Measurements from ENCODE around the gene ALKAL2.

ALKAL2 gene

GRCh38 chr2:286774-287392 lies 1.0 kb downstream of the ALKAL2 start:
- no peak overlapping the region for H3K27ac Mint-ChIP-seq (ENCODE audit: low read depth)
- H3K4me1 Mint-ChIP-seq, result no peaks in the 10 kb centered on the region
- no peaks in the 10 kb centered on the region for H3K9me3 Mint-ChIP-seq
- ATAC-seq (replicated peaks; ENCODE audit: extremely low read depth, poor library complexity, severe bottlenecking), result no peak
- H3K27me3 Mint-ChIP-seq, result peaks cover 25% of the 10 kb centered on the region
- no peak overlapping the region for H3K4me3 Mint-ChIP-seq
- peaks cover 11% of the 10 kb centered on the region for H3K36me3 Mint-ChIP-seq (ENCODE audit: insufficient read depth)
- DNase-seq (ENCODE audit: low spot score in 2 of 2), result no peak

- H3K4me1 Mint-ChIP-seq, result no peaks in the 10 kb centered on the region
- DNase-seq (ENCODE audit: low spot score in 2 of 2) (no peak), ATAC-seq (replicated peaks; ENCODE audit: extremely low read depth, poor library complexity, severe bottlenecking) (no peak)
- H3K36me3 Mint-ChIP-seq (ENCODE audit: insufficient read depth), result peaks cover 14% of the 10 kb centered on the region
- H3K27ac Mint-ChIP-seq (ENCODE audit: low read depth), result no peak overlapping the region
- H3K27me3 Mint-ChIP-seq, result peaks cover 25% of the 10 kb centered on the region
- peak overlapping the region; percentile 12 for H3K4me3 Mint-ChIP-seq
- no peaks in the 10 kb centered on the region for H3K9me3 Mint-ChIP-seq
These were observed 1.9 kb downstream of the ALKAL2 start for GRCh38 chr2:286035-286434.

- ATAC-seq (replicated peaks; ENCODE audit: extremely low read depth, poor library complexity, severe bottlenecking) (no peak), DNase-seq (ENCODE audit: low spot score in 2 of 2) (no peak)
- Mint-ChIP-seq H3K27ac (ENCODE audit: low read depth) (no peak overlapping the region), H3K4me1 (no peaks in the 10 kb centered on the region), H3K9me3 (no peaks in the 10 kb centered on the region), H3K36me3 (ENCODE audit: insufficient read depth) (peaks cover 16% of the 10 kb centered on the region), H3K4me3 (peak overlapping the region; percentile 12), H3K27me3 (peaks cover 20% of the 10 kb centered on the region)
These were observed 2.4 kb downstream of the ALKAL2 start for GRCh38 chr2:285531-285930.

- Mint-ChIP-seq H3K36me3 (ENCODE audit: insufficient read depth) (peaks cover 18% of the 10 kb centered on the region), H3K4me3 (no peak overlapping the region), H3K27ac (ENCODE audit: low read depth) (no peak overlapping the region), H3K27me3 (peaks cover 14% of the 10 kb centered on the region), H3K9me3 (no peaks in the 10 kb centered on the region), H3K4me1 (no peaks in the 10 kb centered on the region)
- ATAC-seq (replicated peaks; ENCODE audit: extremely low read depth, poor library complexity, severe bottlenecking) (no peak), DNase-seq (ENCODE audit: low spot score in 2 of 2) (no peak)
These were observed 2.9 kb downstream of the ALKAL2 start for GRCh38 chr2:284896-285492.

GRCh38 chr2:283996-284794 lies 3.7 kb downstream of the ALKAL2 start:
- Mint-ChIP-seq H3K4me3 (no peak overlapping the region), H3K27ac (ENCODE audit: low read depth) (no peak overlapping the region), H3K9me3 (no peaks in the 10 kb centered on the region), H3K4me1 (no peaks in the 10 kb centered on the region), H3K36me3 (ENCODE audit: insufficient read depth) (peaks cover 23% of the 10 kb centered on the region), H3K27me3 (peaks cover 10% of the 10 kb centered on the region)
- ATAC-seq (replicated peaks; ENCODE audit: extremely low read depth, poor library complexity, severe bottlenecking) (no peak), DNase-seq (ENCODE audit: low spot score in 2 of 2) (no peak)

GRCh38 chr2:282371-283263 lies 5.3 kb downstream of the ALKAL2 start:
- no peak for ATAC-seq (replicated peaks; ENCODE audit: extremely low read depth, poor library complexity, severe bottlenecking)

GRCh38 chr2:281381-281780 lies 6.5 kb downstream of the ALKAL2 start:
- H3K27ac Mint-ChIP-seq (ENCODE audit: low read depth), result no peak overlapping the region
- no peaks in the 10 kb centered on the region for H3K9me3 Mint-ChIP-seq
- no peak for ATAC-seq (replicated peaks; ENCODE audit: extremely low read depth, poor library complexity, severe bottlenecking)
- H3K4me3 Mint-ChIP-seq, result no peak overlapping the region
- H3K4me1 Mint-ChIP-seq, result no peaks in the 10 kb centered on the region
- H3K36me3 Mint-ChIP-seq (ENCODE audit: insufficient read depth), result peaks cover 40% of the 10 kb centered on the region
- H3K27me3 Mint-ChIP-seq, result peaks cover 9% of the 10 kb centered on the region
- no peak for DNase-seq (ENCODE audit: low spot score in 2 of 2)

More at GRCh38 chr2:282371-283263, 5.3 kb downstream of the ALKAL2 start:
- peaks cover 32% of the 10 kb centered on the region for H3K36me3 Mint-ChIP-seq (ENCODE audit: insufficient read depth)
- H3K4me3 Mint-ChIP-seq, result no peak overlapping the region
- no peaks in the 10 kb centered on the region for H3K4me1 Mint-ChIP-seq
- DNase-seq (ENCODE audit: low spot score in 2 of 2), result no peak
- no peaks in the 10 kb centered on the region for H3K9me3 Mint-ChIP-seq
- no peak overlapping the region for H3K27ac Mint-ChIP-seq (ENCODE audit: low read depth)
- H3K27me3 Mint-ChIP-seq, result peaks cover 10% of the 10 kb centered on the region

GRCh38 chr2:280650-281110 lies 7.2 kb downstream of the ALKAL2 start:
- H3K4me1 Mint-ChIP-seq, result no peaks in the 10 kb centered on the region
- peaks cover 2% of the 10 kb centered on the region for H3K27me3 Mint-ChIP-seq
- DNase-seq (ENCODE audit: low spot score in 2 of 2) (no peak), ATAC-seq (replicated peaks; ENCODE audit: extremely low read depth, poor library complexity, severe bottlenecking) (no peak)
- no peak overlapping the region for H3K4me3 Mint-ChIP-seq
- H3K36me3 Mint-ChIP-seq (ENCODE audit: insufficient read depth), result peaks cover 44% of the 10 kb centered on the region
- no peak overlapping the region for H3K27ac Mint-ChIP-seq (ENCODE audit: low read depth)
- H3K9me3 Mint-ChIP-seq, result no peaks in the 10 kb centered on the region

- ATAC-seq (replicated peaks; ENCODE audit: extremely low read depth, poor library complexity, severe bottlenecking), result no peak
- H3K4me1 Mint-ChIP-seq, result no peaks in the 10 kb centered on the region
- DNase-seq (ENCODE audit: low spot score in 2 of 2), result no peak
- H3K27me3 Mint-ChIP-seq, result no peaks in the 10 kb centered on the region
- H3K36me3 Mint-ChIP-seq (ENCODE audit: insufficient read depth), result peaks cover 49% of the 10 kb centered on the region
- H3K4me3 Mint-ChIP-seq, result no peak overlapping the region
- H3K9me3 Mint-ChIP-seq, result no peaks in the 10 kb centered on the region
- H3K27ac Mint-ChIP-seq (ENCODE audit: low read depth), result no peak overlapping the region
These were observed 7.8 kb downstream of the ALKAL2 start for GRCh38 chr2:279956-280649.

GRCh38 chr2:279366-279765 lies 8.5 kb downstream of the ALKAL2 start:
- peaks cover 55% of the 10 kb centered on the region for H3K36me3 Mint-ChIP-seq (ENCODE audit: insufficient read depth)
- H3K9me3 Mint-ChIP-seq, result no peaks in the 10 kb centered on the region
- H3K27ac Mint-ChIP-seq (ENCODE audit: low read depth), result no peak overlapping the region
- peaks cover 4% of the 10 kb centered on the region for H3K4me1 Mint-ChIP-seq
- H3K27me3 Mint-ChIP-seq, result no peaks in the 10 kb centered on the region
- no peak for ATAC-seq (replicated peaks; ENCODE audit: extremely low read depth, poor library complexity, severe bottlenecking)
- no peak for DNase-seq (ENCODE audit: low spot score in 2 of 2)
- H3K4me3 Mint-ChIP-seq, result no peak overlapping the region

- H3K4me1 Mint-ChIP-seq, result peaks cover 5% of the 10 kb centered on the region
- ATAC-seq (replicated peaks; ENCODE audit: extremely low read depth, poor library complexity, severe bottlenecking) (no peak), DNase-seq (ENCODE audit: low spot score in 2 of 2) (no peak)
- no peak overlapping the region for H3K27ac Mint-ChIP-seq (ENCODE audit: low read depth)
- peaks cover 59% of the 10 kb centered on the region for H3K36me3 Mint-ChIP-seq (ENCODE audit: insufficient read depth)
- H3K9me3 Mint-ChIP-seq, result no peaks in the 10 kb centered on the region
- no peaks in the 10 kb centered on the region for H3K27me3 Mint-ChIP-seq
- no peak overlapping the region for H3K4me3 Mint-ChIP-seq
These were observed 9.0 kb downstream of the ALKAL2 start for GRCh38 chr2:278927-279320.

Data from central memory CD8-positive, alpha-beta T cell (primary cell).